Skeletal muscle cell (primary cell): ENCODE measurements around the gene ZNF124.
A peak's percentile ranks its signal among the peaks of the same experiment; 100 is the strongest.

Experiments
- DNase-seq: peaks from one replicate; pipeline ENCODE4 v3.0.0-alpha.2; 2010; ENCODE audit warnings: low read depth
- H3K4me3 ChIP-seq: 2 replicates; pipeline ENCODE4 v1.5.1; 2011; ENCODE audit warnings: low read depth, mild to moderate bottlenecking, control low read depth, low read length, moderate library complexity

ZNF124 gene

DNA sequence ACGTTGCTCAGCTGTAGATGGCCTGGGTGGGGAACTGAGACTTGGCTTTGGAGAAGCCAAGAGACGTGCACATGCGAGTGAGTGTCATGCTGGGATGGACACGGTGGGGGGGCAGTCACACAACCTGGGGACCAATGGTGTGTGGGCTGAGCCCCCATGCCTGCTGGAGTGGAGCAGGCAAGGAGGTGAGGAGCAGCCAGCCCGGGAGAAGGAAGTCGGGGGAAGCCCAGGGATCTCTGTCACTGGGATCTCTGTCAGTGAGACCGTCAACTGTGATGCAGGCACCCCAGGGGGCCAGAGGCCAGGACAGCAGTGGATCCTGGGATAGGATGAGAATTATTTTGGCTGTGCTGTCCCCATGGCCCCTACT is 56.7 kb downstream of the ZNF124 start:
- DNase-seq: no peak
- H3K4me3 ChIP-seq: no peak overlapping the region

DNA sequence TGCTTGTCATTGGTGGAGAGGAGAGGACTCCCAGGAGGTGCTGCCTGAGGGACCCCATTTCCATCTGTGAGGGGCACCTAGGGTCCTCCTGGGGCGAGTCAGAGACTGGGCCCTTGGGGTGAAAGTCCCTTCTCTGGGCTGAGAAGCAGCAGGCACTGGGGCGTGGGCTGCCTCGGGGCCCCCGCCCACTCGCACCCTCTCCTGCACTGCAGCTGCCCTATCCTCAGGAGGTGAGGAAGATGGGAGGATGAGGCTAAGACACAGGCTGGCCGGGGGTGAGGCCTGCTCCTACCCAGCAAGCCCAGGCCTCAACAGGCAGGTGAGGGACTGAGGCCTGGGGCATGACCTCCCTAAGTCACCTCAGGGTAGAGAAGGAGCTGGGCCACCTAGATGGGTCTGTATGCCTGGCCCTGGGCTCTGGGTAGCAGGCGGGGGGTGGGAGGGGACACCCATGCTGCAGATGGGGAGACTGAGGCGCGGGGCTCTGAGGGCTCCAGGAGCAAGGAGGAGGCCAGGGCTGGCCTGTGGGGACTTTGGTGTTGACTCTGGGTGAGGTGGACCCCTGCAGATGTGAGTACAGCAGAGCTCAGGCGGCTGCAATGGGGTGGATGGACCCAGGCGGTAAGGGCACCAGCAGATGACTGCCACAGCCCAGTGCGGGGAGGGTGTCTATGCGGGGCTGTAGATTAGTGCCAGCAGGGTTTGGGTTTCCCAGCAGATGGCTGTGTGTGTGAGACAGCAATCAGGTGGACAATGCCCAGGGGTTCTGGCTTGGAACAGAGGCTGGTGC is 57.3 kb downstream of the ZNF124 start:
- no peak for DNase-seq
- no peak overlapping the region for H3K4me3 ChIP-seq

DNA sequence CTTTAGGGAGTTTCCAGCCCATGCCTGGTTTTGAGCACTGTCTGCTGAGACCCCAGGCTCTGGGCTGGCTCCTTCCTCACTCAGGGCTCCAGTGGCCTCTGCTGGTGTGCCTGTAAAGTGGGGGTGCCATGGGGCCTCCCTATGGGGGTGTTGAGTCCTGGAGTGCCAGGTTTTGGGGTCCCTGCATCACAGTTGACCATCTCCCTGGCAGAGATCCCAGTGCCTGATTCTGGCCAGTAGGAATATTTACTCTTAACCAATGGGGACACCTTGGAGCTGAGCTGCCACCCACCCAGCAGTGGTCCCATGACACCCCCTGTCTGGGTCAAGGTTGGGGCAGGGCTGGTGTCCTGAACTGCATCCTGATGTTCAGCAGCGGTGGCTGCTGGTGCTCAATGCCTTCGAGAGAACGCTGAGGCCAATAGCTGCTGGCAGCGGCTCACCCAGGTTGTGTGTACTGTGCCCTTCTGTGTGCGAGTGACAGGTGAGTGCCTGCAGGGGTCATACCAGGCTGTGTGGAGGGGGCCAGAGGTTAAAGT is 58.0 kb downstream of the ZNF124 start:
- no peak for DNase-seq

DNA sequence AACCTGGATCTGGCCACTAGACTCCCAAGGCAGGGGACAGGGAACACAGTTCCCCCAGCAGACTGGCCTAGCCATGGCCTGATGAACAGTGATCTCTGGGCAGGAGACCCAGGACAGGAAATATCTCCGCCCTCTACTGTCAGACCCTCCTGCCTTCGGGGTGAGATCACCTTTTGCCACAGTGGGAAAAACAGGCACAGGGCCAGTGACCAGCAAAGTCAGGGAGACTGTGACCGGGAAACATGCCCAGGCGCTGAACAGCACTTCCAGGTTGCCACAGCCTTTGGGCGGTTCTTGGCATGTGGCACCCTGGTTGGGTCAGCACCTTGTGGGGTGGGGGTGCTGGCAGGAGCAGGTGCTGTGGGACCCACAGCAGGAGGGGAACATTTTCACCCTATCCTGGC is 58.7 kb downstream of the ZNF124 start:
- no peak for DNase-seq
- no peak overlapping the region for H3K4me3 ChIP-seq

More for the DNA sequence above, 58.0 kb downstream of the ZNF124 start:
- H3K4me3 ChIP-seq: no peak overlapping the region

DNA sequence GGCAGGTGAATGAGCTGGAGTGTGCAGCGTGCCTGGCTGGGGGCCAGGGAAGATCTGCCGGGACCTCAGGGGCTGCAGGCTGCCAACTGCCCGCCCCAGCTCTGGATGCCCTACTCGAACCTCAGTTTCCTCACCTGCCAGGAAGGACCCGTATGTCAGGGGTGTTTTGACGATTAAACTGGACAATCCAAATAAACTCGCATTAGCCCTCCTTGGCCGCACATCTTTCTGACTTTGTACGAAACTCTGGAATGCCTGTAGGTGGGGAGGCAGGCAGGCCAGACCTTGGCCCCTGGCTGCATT is 59.4 kb downstream of the ZNF124 start:
- DNase-seq: no peak

DNA sequence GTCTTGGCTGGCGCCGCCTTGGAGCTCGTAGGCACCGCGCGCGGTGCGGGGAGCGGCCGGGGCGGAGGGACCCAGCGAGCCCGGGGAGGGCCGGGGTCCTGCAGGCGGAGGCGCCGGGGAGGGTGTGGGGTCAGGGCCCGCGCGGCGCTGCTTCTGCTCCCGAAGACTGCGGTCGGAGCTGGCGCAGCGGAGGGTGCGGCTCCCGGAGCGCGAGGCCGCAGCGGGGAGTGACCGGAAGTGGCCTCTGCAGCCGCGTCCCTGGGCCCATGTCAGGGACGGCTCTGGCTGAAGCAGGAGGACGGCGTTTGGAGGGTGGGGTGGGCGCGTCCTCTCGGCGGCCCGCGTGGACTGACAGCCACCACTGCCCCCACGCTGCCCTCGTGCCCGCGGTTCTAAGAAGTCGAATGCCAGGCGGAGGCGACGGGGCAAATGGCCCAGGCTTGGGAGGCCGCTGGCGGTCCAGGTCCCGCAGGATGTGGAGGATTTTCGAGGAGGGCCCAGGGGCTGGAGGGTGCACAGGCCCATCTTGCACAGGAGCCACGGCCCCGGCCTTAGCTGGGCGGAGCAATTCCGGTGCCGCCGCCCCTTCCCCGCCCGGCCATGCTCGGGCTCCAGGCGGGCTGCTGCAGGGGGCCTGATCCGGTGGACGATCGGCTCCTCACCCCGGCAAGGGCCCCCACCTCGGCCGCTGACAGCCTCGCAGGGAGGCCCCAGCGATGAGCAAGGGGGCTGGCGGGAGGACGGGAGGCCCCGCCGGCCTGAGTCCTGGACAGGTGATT is 59.9 kb downstream of the ZNF124 start:
- H3K4me3 ChIP-seq: peak overlapping the region; percentile 62
- no peak for DNase-seq

More for the DNA sequence above, 59.4 kb downstream of the ZNF124 start:
- H3K4me3 ChIP-seq: peak overlapping the region; percentile 62

DNA sequence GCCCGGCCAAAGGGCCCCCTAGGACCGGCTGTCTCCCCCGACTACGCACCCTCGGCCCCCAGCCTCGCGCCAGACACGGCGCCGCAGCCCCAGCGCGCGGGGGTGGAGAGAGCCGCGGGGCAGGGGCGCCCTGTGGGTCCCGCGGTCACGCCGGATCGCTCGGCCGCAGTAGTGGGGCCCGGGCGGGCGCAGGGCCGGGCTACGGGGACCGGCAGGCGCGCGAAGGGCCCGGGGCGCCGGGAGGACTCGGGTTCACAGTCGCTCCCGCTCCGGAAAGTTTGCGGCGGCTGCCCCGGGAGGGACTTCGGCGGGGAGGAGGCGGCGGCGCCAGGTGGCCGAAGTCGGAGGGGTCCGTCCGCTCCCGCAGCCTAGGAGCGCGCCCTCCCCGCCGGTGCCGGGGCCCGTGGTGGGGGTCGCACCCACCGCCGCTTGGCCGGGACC is 60.5 kb downstream of the ZNF124 start:
- H3K4me3 ChIP-seq: peak overlapping the region; percentile 62
- no peak for DNase-seq

DNA sequence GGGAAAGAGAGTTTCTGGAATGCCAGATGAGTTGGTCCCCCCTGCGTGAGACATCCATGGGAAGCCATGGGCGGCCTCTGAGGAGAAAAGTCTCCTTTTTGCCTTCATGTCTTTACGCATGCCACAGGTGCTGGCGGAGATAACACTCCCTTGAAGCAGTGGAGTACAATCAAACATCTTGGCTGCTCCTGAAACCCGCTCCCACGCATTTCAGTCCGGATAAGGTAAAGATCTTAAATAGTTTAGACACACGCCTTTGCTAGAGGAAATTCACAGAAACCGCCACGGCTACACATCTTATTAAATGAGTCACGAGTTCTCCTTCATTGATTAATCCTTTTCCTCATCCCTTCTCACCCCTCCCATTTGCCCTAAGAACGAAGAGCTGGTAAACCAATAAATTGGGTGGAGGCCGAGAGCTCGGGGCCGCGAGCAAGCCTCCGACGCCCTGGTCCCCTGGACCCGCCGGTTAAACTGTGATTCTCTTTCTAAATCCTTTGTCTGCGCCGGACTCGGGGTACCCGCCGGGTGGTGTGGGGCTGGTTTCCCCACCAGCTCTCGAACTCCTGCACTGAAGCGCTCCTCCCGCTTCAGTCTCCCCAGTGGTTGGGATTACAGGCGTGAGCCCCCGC is 61.1 kb downstream of the ZNF124 start:
- no peak for DNase-seq
- peak overlapping the region; percentile 62 for H3K4me3 ChIP-seq

DNA sequence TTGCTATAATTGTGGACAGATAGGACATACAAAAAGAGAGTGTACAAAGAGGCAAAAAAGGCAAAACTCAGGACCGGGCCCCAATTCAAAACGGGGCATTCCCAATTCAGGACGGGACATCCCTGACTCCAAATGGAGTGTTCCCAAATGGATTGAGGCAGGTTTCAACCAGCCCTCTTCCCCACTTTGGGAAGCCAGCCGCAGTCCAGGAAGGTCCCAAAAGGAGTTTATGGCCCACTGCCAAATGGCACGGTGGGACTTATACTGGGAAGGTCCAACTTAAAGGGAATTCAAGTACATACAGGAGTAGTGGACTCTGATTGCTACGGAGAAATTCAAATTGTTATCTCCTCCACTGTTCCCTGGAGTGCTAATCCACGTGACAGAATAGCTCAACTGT is 64.1 kb downstream of the ZNF124 start:
- H3K4me3 ChIP-seq: no peak overlapping the region

DNA sequence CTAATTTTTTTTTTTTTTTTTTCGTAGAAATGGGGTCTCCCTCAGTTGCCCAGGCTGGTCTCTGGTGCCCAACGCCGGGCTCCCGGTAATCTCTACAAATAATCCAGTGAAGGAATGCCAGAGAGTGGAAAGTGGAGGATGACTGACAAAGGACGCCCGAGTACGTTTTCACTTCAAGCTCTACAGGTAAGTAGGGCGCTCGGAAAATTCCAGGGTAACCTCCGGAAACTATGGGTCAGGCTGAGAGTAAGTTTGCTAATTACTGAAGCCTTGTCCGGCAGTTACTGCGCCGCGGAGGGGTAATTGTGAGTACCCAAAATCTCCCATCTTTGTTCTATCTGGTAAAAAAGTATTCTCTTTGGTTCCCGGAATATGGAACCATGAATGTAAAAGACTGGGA is 65.9 kb downstream of the ZNF124 start:
- H3K4me3 ChIP-seq: no peak overlapping the region
- no peak for DNase-seq

More for the DNA sequence above, 64.1 kb downstream of the ZNF124 start:
- DNase-seq: no peak
